COLO829 (cell line): Measurements from ENCODE around the gene STX8.
"Not testable (repeated sequence)": the region's sequence is repeated elsewhere in the genome, so short reads cannot be mapped to it uniquely, and the experiment has no call there.

Source experiments
- DNase-seq: peaks from one replicate; pipeline ENCODE4 v3.0.0; 2012; ENCODE audit warnings: low spot score

The STX8 gene

DNA sequence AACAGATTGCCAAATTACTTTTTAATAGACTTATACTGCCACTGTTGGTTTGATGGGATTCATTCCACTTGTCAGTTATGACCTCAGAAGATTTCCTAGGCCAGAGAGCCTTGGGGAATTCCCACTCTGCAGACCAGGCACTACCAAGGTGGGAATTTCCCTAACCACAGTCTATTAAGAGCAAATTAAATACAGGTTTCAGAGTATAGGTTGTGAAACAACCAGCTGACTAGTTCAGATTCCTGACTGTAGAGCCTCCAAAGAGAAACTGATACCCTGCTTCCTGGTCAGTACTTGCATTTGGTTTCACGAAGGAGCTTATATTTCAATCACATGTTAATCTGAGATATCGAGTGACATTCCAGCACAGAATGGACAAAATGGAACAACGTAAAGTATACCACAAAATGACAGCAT is 186.5 kb downstream of the STX8 start:
- peak; percentile 6 for DNase-seq

DNA sequence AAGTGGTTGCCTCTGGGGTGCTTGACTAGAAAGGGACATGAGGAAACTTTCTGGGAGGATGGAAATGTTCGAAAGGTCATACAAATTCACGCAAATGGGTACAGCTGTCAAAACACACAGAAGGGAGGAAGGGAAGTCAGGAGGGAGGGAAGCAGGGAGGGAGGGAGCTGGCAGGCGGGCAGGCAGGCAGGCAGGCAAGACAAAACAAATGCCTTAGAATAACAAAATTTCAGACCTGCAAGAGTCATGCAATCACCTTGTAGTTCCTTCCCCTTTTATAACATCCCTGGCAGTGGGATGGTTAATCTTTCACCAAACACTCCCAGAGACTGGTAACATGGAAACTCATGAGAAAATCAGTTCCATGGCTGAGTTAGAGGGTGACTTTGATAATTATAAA is 189.2 kb downstream of the STX8 start:
- no peak for DNase-seq

DNA sequence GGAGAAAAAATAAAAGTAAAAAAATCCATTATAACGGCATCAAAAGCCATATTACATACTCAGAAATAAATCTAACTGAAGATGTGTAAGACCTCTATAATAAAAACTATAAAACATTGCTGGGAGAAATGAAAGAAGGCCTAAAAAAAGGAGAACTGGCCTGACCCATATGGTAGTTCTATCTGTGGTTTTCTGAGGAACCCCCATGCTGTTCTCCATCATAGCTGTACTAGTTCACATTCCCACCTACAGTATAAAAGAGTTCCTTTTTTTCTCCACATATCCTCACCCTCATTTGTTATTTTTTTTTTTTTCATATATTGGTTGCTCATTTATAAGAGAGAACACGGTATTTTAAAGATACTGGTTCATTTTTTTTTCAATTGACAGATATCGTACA is 191.8 kb downstream of the STX8 start:
- no peak for DNase-seq

DNA sequence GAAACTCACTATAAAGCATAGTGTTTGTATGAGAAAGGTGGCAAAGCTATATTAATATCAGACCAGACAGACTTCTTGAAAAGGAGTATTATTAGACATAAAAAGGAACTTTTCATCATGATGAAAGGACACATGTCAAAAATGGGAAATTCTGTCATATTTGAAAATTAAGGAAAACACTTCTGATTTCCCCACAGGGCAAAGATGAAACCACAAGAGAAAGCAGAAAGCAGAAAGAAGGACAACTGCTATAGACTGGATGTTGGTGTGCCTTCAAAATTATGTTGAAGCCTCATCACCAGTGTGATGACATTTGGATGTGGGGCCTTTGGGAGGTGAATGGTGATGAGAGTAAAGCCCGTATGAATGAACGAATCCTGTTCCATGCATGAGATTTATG is 193.0 kb downstream of the STX8 start:
- DNase-seq = no peak

DNA sequence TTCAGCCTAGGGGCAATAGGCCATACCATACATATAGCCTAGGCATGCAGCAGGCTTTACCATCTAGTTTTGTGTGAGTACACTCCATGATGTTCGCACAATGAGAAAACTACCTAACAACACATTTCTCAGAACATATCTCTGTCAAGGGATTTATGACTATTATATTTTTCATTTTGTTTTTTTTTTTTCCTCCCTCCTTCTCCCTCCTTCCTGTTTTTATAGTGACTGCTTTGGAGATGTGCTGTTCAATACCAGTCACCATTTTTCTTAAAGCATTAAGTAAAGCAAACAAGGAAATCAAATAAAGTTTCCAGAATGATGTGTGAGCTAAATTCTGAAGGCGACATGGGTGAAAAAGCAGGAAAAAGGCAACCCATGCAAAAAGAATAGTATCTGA is 194.6 kb downstream of the STX8 start:
- DNase-seq = no peak

DNA sequence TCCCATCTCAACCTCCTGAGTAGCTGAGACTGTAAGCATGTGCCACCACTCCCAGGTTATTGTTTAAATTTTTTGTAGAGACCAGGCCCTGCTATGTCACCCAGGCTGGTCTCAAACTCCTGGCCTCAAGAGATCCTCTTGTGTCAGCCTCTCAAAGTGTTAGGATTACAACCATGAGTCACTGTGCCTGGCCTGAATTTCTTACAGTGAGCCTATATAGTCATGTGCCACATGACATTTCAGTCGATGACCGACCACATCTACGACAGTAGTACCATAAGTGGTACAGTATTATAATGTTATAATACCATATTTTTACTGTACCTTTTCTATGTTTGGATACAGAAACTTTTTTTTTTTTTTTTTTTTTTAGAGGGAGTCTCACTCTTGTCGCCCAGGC is 195.3 kb downstream of the STX8 start:
- DNase-seq = no peak

DNA sequence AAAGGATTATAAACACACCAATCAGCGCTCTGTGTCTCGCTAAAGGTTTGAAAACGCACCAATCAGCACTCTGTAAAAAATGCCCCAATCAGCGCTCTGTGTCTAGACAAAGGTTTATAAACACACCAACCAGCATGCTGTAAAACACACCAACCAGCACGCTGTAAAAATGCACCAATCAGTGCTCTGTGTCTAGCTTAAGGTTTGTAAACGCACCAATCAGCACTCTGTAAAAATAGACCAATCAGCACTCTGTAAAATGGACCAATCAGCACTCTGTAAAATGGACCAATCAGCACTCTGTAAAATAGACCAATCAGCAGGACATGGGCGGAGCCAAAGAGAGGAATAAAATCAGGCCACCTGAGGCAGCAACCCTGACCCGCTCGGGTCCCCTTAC is 199.4 kb downstream of the STX8 start:
- DNase-seq = not testable (repeated sequence)

DNA sequence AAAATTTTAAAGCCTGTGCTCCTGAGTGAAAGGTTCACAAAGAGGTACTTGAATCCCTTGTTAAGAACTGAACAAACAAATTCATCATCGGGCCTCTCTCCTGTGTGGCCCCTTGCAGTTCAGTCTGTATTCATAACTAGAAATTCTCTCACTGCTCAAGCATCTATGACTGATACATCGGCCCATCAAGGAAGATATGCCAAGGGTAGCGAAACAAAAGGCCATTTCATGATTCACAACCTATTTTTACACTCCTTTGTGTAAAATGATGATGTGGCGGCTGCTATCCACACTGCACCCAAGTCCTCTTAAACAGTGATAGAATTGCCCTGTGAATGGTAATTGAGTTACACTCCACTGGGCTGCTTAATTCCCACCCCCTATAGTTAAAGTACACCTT is 204.6 kb downstream of the STX8 start:
- DNase-seq = peak; percentile 61

DNA sequence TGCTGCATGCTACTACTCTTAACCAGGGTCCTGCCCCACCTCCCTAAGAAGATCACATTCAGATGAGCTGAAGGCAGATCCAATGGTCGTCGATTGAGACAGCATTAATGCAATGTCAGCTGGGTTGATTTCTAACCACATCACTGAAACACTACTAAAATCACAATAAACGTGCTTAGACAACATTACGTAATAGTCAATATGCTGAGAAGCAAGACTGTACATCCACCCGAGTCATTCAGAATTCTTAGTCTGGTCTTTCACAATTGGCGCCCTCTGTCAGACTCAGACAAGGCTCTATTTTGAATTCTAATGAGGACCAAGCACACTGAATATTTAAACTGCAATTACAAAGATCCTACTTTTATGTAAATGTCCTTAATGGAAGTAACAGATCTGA is 205.2 kb downstream of the STX8 start:
- DNase-seq = no peak

DNA sequence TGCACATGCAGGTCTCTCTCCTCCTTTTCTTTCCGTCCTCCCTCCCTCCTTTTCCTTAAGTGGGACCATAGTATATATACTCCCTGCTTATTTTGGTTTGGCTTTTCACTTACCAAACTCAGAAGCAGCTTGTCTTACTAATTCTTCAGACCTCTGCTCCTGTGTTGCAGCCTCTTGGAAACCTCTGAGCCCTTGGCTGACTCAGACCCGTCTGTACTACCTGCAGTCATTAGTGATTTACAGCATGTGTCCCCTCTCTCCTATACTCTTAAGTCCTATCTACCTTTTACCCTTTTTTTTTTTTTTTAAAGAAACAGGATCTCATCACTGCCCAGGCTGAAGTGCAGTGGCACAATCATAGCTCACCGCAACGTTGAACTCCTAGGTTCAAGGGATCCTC is 207.0 kb downstream of the STX8 start:
- no peak for DNase-seq

DNA sequence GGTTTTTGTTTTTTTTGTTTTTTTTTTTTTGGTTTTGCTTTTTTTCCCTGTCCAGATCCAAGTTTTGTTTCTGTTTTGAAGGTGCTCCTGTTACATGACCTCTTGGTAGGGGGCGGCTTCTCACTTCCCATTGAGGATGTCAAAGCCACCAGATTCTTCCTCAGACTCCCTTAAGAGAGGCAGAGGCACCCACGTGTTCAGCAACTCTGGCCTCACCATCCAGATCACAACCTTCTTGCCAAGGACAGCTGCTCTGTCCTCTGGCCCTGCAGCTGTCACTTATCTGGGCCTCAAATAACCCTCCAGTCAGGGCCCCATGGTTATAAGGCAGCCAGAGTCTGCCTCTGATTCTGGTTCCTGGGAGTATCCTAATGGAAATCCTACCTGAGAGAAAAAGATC is 208.5 kb downstream of the STX8 start:
- DNase-seq = no peak

DNA sequence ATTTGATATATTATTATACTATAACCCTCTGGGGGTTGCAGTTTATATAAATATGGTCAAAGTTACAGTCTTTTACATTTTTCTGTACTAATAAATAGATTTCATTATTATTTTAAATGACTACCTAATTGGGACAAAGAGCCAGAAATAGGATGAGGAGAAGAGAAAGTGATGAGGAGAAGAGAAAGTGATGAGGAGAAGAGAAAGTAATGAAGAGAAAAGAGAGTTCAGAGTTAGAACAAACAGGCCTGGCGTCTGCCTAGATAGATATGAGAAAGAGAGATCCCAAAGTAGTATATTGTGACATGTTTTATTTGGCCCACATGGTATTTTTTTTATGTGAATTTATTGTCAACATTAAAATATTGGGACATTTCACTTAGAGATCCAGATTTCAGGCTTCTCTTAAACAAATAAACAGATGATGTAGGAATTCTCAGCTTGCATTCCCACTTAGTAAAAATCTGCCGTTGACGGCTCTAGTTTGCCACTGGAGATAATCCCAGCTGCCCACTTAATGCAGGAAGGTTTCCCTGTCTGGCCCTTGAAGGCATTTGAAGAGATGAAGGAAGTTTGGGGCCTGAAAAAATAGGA is 210.7 kb downstream of the STX8 start:
- DNase-seq = no peak

DNA sequence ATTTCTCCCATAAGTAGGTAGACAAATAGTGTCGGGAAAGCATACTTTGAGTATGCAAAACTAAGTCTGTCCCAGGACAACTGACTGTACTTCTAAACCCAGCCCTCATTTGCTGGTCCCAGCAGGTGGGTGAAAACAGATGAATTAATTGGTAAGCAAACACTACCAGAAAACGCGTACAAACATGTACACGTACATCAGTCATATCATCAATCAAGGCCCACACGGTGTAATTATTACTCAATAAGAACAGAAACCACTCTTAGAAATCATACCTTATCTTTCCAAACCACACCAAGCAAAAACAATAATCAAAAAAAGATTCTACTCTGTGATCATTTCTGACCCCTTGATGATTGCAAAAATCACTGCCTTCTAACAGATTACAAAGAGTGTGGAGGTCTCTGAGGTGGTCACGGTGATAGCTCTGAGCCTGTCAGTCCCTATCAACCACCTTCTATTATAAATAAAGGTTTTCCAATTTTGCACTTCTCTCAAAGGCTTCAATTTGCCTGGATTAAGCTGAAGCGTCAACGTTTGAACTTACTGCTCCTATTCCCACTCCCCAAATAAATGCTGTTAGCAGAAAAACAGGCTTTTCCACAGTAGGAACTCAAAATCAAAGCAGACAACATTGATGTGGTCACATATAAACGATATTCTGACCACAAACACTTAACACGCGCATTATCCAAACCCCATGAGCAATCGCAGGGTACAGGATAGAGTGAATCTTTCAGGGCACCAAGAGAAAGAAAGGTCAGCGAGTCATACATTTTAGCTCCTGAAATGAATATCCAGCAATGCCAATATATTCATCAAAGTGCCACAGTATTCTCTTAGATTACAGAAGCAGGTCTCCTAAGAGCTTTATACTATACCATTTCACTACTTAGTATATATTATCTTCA is 211.9 kb downstream of the STX8 start:
- peak; percentile 11 for DNase-seq

DNA sequence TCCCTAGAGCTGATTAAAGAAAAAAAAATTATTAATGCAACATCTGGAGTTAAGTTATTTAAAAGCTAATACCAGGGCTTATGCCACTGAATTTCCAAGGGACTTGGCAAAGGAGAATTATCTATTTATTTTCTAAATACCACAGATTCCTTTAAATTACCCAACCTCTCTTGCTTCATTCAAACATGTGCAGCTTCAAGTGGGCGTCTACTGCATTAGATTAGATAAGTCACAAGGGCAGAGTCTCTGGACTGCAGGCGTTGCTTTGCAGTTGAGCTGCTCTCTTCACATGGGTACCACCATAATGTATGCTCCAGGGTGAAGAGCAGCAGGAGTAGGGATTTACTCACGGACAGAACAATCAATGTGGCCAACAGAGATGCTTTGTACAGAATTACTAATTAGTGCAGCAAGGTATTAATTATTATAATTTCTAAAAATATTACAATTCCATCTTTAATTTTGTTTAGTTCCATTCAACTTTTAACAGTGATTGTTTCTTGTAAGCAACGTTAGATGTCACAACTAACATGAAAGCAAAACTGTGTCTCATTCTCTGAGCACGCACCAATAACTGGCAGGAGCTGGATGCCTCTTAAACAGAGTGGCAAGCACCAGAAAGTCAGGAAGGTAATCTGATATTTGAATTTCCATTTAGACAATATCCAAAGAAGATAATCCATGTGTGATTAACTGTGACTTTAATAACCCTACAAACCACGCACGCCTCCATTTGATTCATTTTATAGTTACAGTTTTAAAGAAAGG is 214.2 kb downstream of the STX8 start:
- DNase-seq = peak; percentile 12

DNA sequence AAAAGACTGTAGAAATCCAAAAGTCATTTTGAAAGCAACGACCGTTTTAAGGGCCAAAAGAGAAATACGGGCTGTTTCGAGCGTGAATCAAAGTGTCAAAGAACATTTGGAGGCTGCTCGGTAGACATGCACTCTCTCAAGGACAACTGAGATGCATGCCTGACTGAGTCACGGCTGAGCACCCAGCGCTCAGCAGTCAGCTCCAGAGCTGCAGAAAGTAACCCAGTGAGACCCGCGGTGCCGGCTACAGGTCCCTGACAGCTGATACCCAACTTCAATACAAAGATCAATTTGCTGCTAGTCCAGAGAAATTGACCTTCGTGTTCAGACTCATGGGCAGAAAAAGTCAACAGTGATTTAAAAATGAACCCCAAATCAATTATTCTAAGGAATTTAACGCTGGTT is 214.9 kb downstream of the STX8 start:
- no peak for DNase-seq

DNA sequence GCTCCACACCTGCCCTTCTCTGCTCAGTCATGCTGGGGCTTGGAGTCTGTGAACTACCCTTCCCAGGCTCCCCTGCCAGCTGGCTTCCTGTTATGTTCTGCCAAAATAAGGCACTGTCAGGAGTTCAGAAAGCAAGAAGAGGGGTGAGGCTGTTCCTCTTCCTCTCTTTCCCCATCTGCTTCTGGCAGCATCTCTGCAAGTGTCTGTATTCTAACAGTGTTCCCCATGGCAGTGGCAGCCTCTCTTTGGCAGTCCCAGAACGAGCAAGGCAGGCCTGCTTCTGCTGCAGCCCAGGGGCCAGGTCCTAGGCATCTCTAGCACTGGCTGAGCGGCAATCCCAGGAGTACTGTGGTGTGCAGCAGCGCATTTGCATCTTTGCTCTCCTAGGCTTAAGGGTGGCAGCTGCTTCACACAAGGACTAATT is 219.1 kb downstream of the STX8 start:
- DNase-seq = no peak

DNA sequence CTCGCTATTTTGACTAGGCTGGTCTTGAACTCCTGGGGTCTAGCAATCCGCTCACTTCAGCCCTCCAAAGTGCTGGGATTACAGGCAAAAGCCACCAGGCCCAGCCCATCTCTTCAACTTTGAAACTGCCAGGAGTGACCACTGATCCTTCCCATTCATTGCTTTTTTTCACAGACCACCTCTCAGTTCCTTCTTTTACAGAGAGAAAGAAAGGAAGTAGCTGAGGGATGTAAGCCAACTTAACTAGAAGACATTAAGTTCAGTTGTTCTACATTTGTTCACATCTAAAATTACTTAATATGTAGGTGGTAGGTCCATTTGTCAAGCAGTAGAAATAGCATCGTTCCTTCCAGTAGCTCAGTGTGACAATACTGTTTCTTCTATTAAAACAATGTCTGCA is 219.8 kb downstream of the STX8 start:
- no peak for DNase-seq

DNA sequence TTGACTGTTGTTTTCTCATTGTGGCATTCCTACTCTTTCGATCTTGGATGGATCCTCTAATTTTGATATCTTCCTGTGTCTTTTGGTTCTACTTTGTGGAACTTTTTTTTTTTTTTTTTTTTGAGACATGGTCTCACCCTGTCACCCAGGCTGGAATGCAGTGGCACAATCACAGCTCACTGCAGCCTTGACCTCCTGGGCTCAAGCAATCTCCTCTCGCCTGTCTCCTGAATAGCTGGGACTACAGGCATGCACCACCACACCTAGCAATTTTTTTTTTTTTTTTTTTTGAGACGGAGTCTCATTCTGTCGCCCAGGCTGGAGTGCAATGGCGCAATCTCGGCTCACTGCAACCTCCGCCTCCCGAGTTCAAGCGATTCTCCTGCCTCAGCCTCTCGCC is 220.4 kb downstream of the STX8 start:
- DNase-seq = not testable (repeated sequence)

DNA sequence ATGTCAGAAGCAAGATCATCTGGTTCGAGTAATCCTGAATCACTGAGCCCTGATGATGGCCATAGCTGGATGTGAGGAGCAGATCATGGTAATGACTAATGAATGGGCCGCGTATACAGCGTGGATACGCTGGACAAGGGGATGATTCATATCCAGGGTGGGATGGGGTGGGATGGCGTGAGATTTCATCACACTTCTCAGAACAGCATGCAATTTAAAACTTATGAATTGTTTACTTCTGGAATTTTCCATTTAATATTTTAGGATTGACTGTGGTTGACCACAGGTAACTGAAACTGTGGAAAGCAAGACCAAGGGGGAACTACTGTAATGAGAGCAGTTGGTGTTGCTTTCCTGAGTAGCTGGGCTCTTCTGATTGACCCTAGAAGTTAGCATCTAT is 225.5 kb downstream of the STX8 start:
- DNase-seq = no peak

DNA sequence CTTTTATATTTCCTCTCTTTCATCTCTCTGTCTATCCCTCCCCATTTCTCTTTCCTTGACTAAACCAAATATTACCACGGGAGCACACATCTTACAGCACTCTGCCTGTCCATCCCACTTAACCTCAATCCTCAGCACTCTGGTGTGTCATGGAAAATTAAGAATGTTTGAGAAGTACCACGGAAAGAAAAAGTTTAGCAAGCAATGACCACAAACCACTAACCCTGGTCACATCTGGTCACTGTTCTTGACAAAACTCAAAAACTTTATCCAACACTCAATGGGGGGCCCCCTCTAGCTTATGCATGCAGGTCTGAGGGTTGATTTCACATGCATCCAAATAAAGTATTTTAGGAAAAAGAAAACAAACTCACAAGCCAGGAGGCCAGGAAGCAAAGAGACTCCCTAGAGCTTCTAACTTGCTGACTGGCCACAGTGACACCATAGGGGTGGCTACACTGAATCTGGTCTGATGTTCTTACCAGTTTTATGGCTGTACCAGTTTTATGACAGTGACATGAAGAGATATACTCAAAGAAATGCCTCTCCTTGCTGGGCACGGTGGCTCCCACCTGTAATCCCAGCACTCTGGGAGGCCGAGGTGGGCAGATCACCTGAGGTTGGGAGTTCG is 229.2 kb downstream of the STX8 start:
- no peak for DNase-seq

DNA sequence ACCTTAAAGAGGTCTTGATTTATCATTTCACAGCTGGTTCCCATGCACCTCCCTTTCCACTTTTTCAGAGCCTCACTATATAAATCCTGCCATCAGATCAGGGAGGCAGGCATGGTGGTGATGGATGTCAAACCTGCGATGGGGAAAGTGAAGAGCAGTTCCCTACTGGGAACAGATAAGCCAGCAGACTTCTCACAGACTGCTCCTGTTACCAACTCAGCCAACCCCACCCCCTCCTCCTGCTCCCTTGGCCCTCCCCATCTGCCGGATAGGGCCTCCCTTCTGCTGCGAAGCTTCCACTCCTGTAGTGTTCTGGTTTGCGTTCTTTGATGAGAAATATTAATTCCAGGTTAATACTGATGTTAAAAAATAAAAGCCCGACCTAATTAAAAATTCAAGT is 232.1 kb downstream of the STX8 start:
- DNase-seq = no peak

DNA sequence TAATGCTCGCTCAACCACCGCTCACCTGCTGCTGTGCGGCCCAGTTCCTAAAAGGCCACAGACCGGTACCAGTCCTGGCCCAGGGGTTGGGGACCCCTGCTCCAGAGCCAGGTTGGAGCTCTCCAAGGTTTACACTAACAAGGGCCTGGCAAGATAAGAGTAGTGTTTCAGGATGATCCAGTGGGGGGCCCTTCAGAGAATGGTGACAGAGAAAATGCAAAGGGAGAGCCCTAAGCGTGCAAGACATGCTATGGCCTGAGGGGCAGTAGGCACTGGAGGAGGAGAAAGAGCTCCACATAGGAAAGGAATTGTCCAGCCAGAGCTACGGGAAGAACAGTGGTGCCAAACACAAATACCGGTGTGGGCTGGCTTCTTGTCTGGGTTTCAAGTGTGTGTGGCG is 233.4 kb downstream of the STX8 start:
- DNase-seq = no peak

DNA sequence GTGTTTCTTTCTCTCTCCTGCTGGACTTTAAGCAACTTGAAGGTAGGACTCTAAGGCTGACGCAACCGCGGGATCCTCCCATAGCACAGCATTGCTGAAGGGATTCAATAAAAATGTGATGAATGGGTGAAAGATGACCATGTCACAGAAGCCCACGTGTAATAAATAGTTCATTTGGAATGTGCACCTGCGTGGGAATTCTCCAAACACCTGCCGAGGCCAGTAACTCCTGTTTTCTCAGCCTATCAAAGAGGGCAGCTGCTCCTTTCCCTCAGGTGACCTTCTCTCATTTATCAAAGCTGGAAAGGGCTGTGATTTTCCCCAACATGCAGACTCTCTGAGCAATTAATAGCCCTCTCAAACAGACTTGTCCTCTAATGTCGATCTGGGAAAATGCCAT is 235.7 kb downstream of the STX8 start:
- DNase-seq = no peak
